Daoy (cell line): ENCODE data around the gene CDR2. TPM values are rescaled to one million over a fixed set of nuclear protein-coding genes. Genes with fewer than 3 reads are reported as not detected.
"Not testable (repeated sequence)": the region's sequence is repeated elsewhere in the genome, so short reads cannot be mapped to it uniquely, and the experiment has no call there.

Source experiments
- DNase-seq: peaks from one replicate; pipeline ENCODE4 v3.0.0-alpha.2; 2015; ENCODE audit warnings: low read depth
- total RNA-seq: library from RNA; depleted of rRNA; stranded (reverse); fragments of >200 nt; shearing (Covaris generic); gene quantifications from 2 replicates; pipeline ENCODE4 v1.2.3, GENCODE V29; 2014

Gene CDR2
- total RNA-seq, 1 experiment from 2014 or later, result 22.9 TPM

GRCh38 chr16:22375963-22376640 lies 1.7 kb upstream of the CDR2 start:
- DNase-seq, result no peak

GRCh38 chr16:22375117-22375962 lies 921 bp upstream of the CDR2 start:
- DNase-seq, result no peak

- peak; percentile 20 for DNase-seq
These were observed 633 bp downstream of the CDR2 start for GRCh38 chr16:22373662-22374310.

GRCh38 chr16:22372882-22373661 lies 1.3 kb downstream of the CDR2 start:
- no peak for DNase-seq

GRCh38 chr16:22370038-22370820 lies 4.2 kb downstream of the CDR2 start:
- no peak for DNase-seq

GRCh38 chr16:22369221-22369811 lies 5.1 kb downstream of the CDR2 start:
- peak; percentile 3 for DNase-seq

- DNase-seq, result not testable (repeated sequence)
These were observed 6.1 kb downstream of the CDR2 start for GRCh38 chr16:22368200-22368826.

- no peak for DNase-seq
These were observed 7.5 kb downstream of the CDR2 start for GRCh38 chr16:22366889-22367288.

- no peak for DNase-seq
These were observed 8.0 kb downstream of the CDR2 start for GRCh38 chr16:22366371-22366770.

GRCh38 chr16:22364241-22364640 lies 10.2 kb downstream of the CDR2 start:
- no peak for DNase-seq

GRCh38 chr16:22360963-22361659 lies 13.3 kb downstream of the CDR2 start:
- no peak for DNase-seq

GRCh38 chr16:22359679-22360078 lies 14.7 kb downstream of the CDR2 start:
- no peak for DNase-seq

GRCh38 chr16:22358000-22358399 lies 16.4 kb downstream of the CDR2 start:
- no peak for DNase-seq

GRCh38 chr16:22357635-22357971 lies 16.8 kb downstream of the CDR2 start:
- DNase-seq, result no peak

GRCh38 chr16:22356930-22357634 lies 17.3 kb downstream of the CDR2 start:
- DNase-seq, result no peak

- no peak for DNase-seq
These were observed 18.9 kb downstream of the CDR2 start for GRCh38 chr16:22355487-22355908.

GRCh38 chr16:22353933-22354541 lies 20.4 kb downstream of the CDR2 start:
- no peak for DNase-seq

- DNase-seq, result peak; percentile 59
These were observed 21.1 kb downstream of the CDR2 start for GRCh38 chr16:22353191-22353919.
